GM21360 (cell line): ENCODE results near the gene NRK.
"Not testable (repeated sequence)": the region's sequence is repeated elsewhere in the genome, so short reads cannot be mapped to it uniquely, and the experiment has no call there.

Experiments
- ATAC-seq: cut with Tn5 transposase; IDR thresholded peaks from one replicate; pipeline ENCODE4 v1.9.1; 2021; ENCODE audit warnings: mild to moderate bottlenecking, moderate library complexity; ENCODE audit not compliant: unreplicated experiment

The NRK gene

GRCh38 chrX:105882581-105883275 is 60.4 kb downstream of the NRK start:
- ATAC-seq: no peak

DNA sequence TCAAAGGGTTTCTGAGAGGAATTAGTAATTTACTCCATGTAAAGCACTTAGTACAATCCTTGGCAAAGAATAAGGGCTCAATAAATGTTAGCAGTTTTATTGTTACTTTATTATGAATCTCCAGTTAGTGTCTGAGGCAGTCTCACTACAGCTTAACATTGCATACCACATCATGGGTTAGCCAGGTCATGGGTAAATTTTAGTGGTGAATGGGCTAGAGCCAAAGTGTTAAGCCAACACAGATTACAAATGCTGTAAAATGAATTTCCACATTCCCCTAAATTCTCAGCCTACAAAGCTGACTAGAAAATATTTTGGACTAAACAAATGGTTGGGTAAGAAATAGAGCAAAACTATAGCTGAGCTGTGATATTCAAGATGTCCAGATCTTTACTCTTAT is 72.4 kb downstream of the NRK start:
- ATAC-seq: no peak

GRCh38 chrX:105909576-105909975 is 87.2 kb downstream of the NRK start:
- ATAC-seq: no peak

DNA sequence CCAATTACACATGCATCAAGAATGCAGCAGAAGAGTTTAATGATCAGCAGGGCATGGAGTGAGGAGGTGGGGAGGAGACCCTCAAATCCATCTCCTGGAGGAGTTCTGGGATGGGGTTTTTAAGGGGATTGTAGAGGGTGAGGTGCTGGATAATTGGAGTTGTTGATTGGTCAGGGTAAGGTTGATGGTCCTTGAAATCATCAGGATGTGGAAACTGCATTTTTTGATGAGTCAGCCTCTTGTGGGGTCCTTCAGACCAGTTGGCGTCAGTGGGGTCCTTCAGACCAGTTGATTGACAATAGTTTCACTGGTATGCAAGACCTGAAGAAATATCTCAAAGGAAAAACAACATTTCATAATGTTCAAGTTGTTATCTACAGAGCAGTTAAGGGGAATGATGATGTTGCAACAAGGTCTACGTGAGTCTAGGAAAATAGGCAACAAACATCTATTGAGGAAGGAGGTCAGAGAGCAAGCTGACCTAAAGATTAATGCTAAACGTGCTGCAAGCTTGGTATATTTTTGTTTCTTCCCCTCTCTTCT is 88.3 kb downstream of the NRK start:
- ATAC-seq: no peak

DNA sequence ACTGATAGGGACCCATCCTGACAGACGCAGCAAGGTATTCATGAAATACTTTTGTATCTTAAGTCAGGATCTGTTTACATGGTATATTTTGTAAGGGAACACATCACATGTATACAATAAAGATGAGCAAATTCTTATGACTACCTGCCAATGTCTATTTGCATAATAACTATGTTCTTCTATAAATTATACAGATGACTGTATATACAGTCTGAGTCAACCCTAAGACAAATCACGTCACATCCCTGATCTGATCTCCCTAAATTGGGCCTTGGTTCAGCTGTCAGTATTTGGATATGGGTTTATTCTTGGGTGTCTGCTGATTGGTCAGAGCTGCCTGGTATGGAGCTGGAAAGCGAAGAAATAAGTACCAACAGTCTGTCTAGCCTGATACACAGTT is 122.9 kb downstream of the NRK start:
- no peak for ATAC-seq

GRCh38 chrX:105969487-105969886 is 147.1 kb downstream of the NRK start:
- ATAC-seq: no peak

GRCh38 chrX:105972690-105973386 is 150.5 kb downstream of the NRK start:
- no peak for ATAC-seq

GRCh38 chrX:105973387-105973739 is 151.0 kb downstream of the NRK start:
- no peak for ATAC-seq

DNA sequence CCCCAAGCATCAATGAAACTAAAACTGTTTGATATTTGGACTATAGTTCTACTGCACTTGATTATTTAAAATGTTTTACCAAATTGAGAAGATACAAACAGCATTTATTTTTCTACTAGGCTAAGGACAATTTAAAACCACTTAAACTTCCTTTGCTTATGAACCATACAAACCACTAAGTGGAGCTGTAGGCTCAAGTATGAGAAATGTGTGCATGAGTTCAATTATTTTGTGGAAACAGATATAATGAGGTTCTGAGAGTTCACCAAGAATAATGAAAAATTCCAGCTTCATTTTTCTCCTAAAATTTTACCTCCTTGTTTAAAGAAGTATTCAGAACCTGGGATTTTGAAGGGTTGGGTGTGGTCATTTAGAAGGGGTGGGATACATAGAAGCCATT is 153.0 kb downstream of the NRK start:
- ATAC-seq: no peak

- no peak for ATAC-seq
Measured at GRCh38 chrX:105981772-105982485, 159.6 kb downstream of the NRK start.

GRCh38 chrX:105988487-105988886 is 166.1 kb downstream of the NRK start:
- not testable (repeated sequence) for ATAC-seq

DNA sequence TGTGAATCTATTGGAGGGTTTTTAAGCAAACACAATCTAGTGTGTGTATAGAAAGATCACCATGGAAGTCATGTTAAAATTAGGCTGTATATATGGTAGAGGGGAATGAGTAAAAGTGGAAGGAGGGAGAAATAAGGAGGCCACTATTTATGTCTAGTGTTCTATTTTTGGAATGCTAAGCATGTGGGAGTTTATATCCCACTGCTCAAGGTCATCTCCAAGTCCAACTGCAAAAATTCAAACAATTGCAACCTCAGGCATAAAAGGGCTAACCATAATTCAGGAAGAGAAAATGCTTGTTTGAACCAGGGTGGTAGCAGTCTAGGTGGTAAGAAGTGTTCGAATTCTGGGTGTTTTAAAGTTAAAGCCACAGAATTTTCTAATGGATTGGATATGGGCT is 177.0 kb downstream of the NRK start:
- no peak for ATAC-seq

GRCh38 chrX:106000203-106000602 is 177.9 kb downstream of the NRK start:
- no peak for ATAC-seq

GRCh38 chrX:106000609-106001008 is 178.3 kb downstream of the NRK start:
- ATAC-seq: not testable (repeated sequence)

GRCh38 chrX:106005684-106006083 is 183.3 kb downstream of the NRK start:
- ATAC-seq: no peak

GRCh38 chrX:106007815-106008214 is 185.5 kb downstream of the NRK start:
- no peak for ATAC-seq
